ENCODE measurements around the gene MSRB2.

Gene MSRB2

DNA sequence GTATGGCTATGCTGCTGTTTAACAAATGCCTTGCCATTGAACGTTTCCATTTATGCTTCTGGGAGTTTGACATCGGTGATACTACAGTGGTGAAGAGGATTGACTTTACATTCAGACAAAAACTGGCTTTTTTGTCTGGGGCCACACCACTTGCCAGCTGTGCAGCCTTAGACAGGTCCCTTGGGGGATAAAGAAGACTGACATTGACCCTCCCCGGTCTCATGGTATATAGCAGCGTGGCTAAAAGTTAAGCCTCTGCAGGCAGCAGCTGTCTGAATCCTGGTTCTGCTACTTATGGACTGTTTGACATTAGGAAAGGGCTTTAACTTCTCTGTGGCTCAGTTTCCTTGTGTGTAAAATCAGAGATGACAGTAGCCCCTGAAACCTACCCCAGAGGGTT is 54.7 kb downstream of the MSRB2 start:
- Histone ChIP-seq H3K27me3 (replicated peaks; ENCODE audit: control insufficient read depth, insufficient read depth, low read length) (no peaks in the 10 kb centered on the region), H3K36me3 (ENCODE audit: control insufficient read depth, insufficient read depth, low read length) (no peaks in the 10 kb centered on the region), H3K4me3 (replicated peaks; ENCODE audit: low read depth, low read length) (no peak overlapping the region)
- DNase-seq (ENCODE audit: extremely low read depth, insufficient read length) = no peak
- no peak for TF ChIP-seq CTCF (IDR thresholded peaks at IDR 0.05; ENCODE audit: insufficient read depth, low read length, poor library complexity, severe bottlenecking)

GRCh38 chr10:23150610-23151009 is 55.2 kb downstream of the MSRB2 start:
- no peak overlapping the region for H3K4me3 ChIP-seq (replicated peaks; ENCODE audit: low read depth, low read length)
- TF ChIP-seq CTCF (IDR thresholded peaks at IDR 0.05; ENCODE audit: insufficient read depth, low read length, poor library complexity, severe bottlenecking) = no peak
- no peaks in the 10 kb centered on the region for H3K36me3 ChIP-seq (ENCODE audit: control insufficient read depth, insufficient read depth, low read length)
- no peaks in the 10 kb centered on the region for H3K27me3 ChIP-seq (replicated peaks; ENCODE audit: control insufficient read depth, insufficient read depth, low read length)
- DNase-seq (ENCODE audit: extremely low read depth, insufficient read length) = no peak

GRCh38 chr10:23151071-23151470 is 55.7 kb downstream of the MSRB2 start:
- no peak for DNase-seq (ENCODE audit: extremely low read depth, insufficient read length)
- Histone ChIP-seq H3K4me3 (replicated peaks; ENCODE audit: low read depth, low read length) (no peak overlapping the region), H3K36me3 (ENCODE audit: control insufficient read depth, insufficient read depth, low read length) (no peaks in the 10 kb centered on the region), H3K27me3 (replicated peaks; ENCODE audit: control insufficient read depth, insufficient read depth, low read length) (no peaks in the 10 kb centered on the region)
- TF ChIP-seq CTCF (IDR thresholded peaks at IDR 0.05; ENCODE audit: insufficient read depth, low read length, poor library complexity, severe bottlenecking) = no peak

DNA sequence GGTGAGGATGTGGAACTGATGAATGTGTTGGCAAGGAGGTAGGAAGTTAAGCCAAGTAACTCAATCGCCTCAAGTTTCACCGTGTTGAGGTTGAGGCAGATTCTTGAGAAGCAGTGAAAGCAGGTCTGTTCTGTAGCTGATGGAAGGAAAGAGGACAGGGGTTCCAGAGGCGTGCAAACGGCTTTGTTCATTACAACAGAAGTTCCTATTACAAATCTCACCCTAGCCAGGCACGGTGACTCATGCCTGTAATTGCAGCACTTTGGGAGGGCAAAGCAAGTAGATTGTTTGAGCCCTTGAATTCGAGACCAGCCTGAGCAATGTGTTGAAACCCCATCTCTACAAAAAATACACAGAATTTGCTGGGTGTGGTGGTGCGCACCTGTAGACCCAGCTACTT is 59.8 kb downstream of the MSRB2 start:
- DNase-seq (ENCODE audit: extremely low read depth, insufficient read length) = no peak
- no peaks in the 10 kb centered on the region for H3K27me3 ChIP-seq (replicated peaks; ENCODE audit: control insufficient read depth, insufficient read depth, low read length)
- no peak for TF ChIP-seq CTCF (IDR thresholded peaks at IDR 0.05; ENCODE audit: insufficient read depth, low read length, poor library complexity, severe bottlenecking)

GRCh38 chr10:23156447-23157150 is 61.2 kb downstream of the MSRB2 start:
- H3K27me3 ChIP-seq (replicated peaks; ENCODE audit: control insufficient read depth, insufficient read depth, low read length) = no peaks in the 10 kb centered on the region
- H3K36me3 ChIP-seq (ENCODE audit: control insufficient read depth, insufficient read depth, low read length) = no peaks in the 10 kb centered on the region
- H3K4me3 ChIP-seq (replicated peaks; ENCODE audit: low read depth, low read length) = no peak overlapping the region
- DNase-seq (ENCODE audit: extremely low read depth, insufficient read length) = no peak
- TF ChIP-seq CTCF (IDR thresholded peaks at IDR 0.05; ENCODE audit: insufficient read depth, low read length, poor library complexity, severe bottlenecking) = no peak

More for the DNA sequence above, 59.8 kb downstream of the MSRB2 start:
- Histone ChIP-seq H3K4me3 (replicated peaks; ENCODE audit: low read depth, low read length) (no peak overlapping the region), H3K36me3 (ENCODE audit: control insufficient read depth, insufficient read depth, low read length) (no peaks in the 10 kb centered on the region)

DNA sequence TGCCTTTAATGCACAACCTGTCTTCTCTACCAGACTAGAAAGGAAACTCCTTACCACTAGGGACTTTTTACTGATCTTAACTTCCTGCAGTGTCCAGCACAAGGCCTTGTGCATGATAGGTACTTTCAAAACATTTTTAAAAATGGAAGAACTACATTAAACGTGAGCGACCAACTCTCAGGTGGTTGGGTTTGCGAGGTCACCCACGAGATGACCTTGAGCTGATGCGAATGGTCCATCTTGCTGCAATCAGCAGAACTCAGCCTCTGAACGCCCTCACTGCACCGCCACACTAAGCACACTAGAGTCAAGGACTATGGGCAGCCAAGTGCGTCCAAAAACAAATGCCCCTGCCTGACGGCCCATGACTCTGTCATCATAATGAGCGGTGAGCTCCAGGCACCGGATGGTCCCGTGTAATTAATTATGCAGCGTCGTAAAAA is 61.9 kb downstream of the MSRB2 start:
- Histone ChIP-seq H3K36me3 (ENCODE audit: control insufficient read depth, insufficient read depth, low read length) (no peaks in the 10 kb centered on the region), H3K4me3 (replicated peaks; ENCODE audit: low read depth, low read length) (peak overlapping the region; percentile 35), H3K27me3 (replicated peaks; ENCODE audit: control insufficient read depth, insufficient read depth, low read length) (no peaks in the 10 kb centered on the region)
- no peak for TF ChIP-seq CTCF (IDR thresholded peaks at IDR 0.05; ENCODE audit: insufficient read depth, low read length, poor library complexity, severe bottlenecking)
- DNase-seq (ENCODE audit: extremely low read depth, insufficient read length) = peak; percentile 37
